GM19455 (cell line): ENCODE results near the gene MAST4.

ENCODE experiments used
- ATAC-seq: cut with Tn5 transposase; IDR thresholded peaks from one replicate; pipeline ENCODE4 v1.9.1; 2021; ENCODE audit not compliant: unreplicated experiment

The MAST4 gene

GRCh38 chr5:66644111-66644510 lies 47.9 kb downstream of the MAST4 start:
- ATAC-seq: no peak

DNA sequence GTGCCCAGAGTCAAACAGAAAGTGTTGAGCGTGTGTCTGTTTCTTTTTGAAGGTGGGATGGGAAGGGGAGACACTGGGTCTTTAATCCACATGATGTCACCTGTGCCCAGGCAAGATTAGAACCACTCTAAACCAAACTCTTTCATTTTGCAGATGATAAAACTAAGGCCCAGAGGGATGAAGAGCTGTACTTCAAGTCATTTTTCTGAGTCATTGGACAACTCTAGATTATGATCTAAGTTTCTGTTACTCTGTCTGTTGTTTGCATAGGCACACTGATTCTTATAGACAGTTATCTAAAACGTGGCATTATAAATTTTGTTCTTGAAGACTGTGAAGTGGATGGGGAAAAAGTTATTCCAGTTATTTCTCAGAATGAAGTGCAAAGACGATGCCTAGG lies 48.8 kb downstream of the MAST4 start:
- ATAC-seq: no peak

- no peak for ATAC-seq
These were observed 50.4 kb downstream of the MAST4 start for GRCh38 chr5:66646570-66646969.

GRCh38 chr5:66647146-66647856 lies 51.1 kb downstream of the MAST4 start:
- no peak for ATAC-seq

DNA sequence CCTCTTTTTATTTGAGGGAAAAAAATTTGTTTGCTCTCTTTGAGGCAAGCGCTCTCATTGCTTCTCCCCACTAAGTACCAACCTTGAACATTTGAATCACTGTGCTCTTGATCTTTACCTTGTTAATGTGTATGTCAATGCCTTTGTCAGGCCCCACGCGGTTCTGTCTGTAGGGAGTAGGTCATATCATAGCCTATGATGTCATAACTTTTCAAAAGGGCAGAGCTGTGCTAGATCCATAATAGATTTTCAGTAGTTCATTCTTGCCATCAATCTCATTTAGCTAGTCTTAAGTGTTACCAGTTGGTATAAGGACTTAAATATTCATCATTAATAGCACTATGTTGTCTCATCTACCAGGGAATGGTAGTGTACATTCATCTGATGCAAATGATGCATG lies 56.6 kb downstream of the MAST4 start:
- ATAC-seq: no peak

DNA sequence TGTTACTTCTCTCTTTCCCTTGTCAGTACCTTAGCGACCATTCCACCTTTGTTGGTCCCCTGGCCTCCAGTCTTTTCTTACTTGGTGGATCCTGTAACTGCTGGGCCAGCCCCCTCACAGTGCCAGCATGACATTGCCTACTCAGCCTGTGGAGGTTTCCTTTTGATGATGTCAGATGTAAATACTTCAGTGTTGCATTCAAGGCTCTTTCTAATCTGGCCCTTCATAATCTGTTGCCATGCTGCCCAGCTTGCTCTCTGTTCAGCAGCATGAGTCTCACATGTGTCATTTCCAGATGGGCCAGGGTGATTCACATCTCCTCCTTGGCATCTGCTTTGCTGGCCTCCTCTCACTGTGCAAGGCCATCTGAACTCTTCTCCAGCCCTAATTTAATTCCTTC lies 57.1 kb downstream of the MAST4 start:
- no peak for ATAC-seq

GRCh38 chr5:66655395-66656324 lies 59.5 kb downstream of the MAST4 start:
- ATAC-seq: no peak

GRCh38 chr5:66658516-66658915 lies 62.3 kb downstream of the MAST4 start:
- ATAC-seq: no peak

- no peak for ATAC-seq
These were observed 63.6 kb downstream of the MAST4 start for GRCh38 chr5:66659780-66660179.

DNA sequence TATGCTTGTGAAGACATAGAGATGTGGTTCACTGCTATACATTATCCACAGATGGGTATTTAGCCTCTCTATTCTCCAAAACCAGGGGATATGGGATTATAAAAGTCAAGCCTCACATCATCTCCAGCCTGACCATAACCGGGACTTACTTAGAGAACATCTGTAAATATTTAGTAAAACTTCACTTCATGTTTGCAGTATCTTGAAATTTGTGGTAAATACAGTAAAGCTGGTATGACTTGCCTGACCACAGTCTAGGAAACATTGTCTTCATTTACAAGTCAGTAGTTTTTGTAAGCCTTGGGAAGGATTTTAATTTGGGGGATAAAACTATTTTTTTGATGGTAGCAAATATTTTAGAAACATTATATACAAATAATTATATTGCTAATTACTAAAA lies 64.2 kb downstream of the MAST4 start:
- ATAC-seq: no peak

DNA sequence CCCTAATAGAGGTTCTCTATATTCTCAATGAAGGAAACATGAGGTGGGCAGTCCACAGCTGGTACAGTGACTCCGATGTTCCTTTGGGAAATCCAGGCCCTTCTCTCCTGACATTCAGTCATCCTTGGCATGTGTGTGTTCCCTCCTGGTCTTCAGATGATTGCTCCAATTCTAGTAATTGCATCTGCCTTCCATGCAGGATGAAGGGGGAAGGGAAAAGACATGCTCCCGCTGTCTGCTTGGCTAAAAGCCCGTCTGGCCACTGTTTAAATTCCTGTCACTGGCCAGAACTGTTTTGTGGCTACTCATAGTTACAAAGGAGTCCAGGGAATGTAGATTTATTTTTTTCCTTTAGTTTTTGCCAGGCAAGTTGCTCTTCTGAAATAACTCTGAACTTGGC lies 65.0 kb downstream of the MAST4 start:
- no peak for ATAC-seq

GRCh38 chr5:66666778-66667177 lies 70.6 kb downstream of the MAST4 start:
- no peak for ATAC-seq

GRCh38 chr5:66669086-66669861 lies 73.1 kb downstream of the MAST4 start:
- ATAC-seq: no peak

GRCh38 chr5:66669862-66670195 lies 73.6 kb downstream of the MAST4 start:
- ATAC-seq: no peak

DNA sequence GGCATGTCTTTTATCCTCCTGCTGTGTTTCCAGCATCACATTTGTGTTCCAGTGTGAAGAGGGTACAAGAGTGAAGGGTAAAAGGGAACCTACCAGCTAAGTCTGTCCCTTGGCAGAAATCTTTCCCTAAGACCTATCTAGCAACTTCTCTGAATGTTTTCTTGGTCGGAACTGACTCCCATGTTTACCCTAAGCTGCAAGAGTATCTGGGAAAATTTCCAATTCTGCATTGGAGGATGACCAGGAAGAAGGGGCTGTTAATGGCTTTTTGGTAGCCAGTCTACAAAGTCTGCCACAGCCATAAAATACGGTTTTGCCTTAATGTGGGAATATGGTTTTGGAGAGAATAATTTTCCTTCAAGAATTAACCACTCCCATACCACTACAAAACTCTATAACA lies 75.1 kb downstream of the MAST4 start:
- ATAC-seq: no peak

GRCh38 chr5:66674802-66675201 lies 78.6 kb downstream of the MAST4 start:
- no peak for ATAC-seq

DNA sequence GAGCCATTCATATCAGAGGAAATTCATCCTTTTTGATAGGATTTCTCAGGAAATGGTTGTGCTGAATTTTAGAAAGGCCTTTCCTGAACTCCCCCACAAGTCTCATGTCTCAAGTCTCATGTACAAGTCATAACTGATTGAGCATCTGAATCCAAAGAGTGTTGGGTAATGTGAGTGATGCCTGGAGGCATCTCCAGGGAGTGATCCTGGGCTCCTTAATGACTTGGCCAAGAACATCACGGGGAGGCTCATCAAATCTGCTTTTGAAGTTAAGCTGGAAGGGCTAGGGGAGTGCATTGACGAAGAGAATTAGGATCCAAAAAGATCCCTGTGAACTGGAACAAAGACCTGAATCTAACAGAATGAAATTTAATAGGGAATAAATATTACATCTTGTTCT lies 79.2 kb downstream of the MAST4 start:
- ATAC-seq: no peak

- no peak for ATAC-seq
These were observed 84.0 kb downstream of the MAST4 start for GRCh38 chr5:66680221-66680620.

DNA sequence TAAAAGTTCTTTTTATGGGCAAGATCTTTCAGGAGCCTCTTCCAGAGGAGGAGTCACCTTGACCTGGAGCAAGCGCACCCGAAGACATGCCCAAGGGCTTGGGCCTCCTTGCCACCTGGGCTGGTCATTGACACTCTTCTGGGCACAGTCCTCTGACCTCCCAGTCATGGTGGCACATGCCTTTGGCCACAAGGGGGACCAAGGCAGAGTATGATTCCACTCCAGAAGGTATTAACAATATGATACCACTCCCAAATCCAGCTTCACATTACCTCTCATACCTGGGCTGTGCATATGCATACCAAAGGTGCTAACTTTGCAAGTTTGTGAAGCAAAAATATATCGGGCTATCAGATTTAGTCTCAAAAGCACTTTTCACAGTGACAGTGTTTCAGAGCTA lies 84.6 kb downstream of the MAST4 start:
- ATAC-seq: no peak

- ATAC-seq: no peak
These were observed 88.5 kb downstream of the MAST4 start for GRCh38 chr5:66684663-66685062.

DNA sequence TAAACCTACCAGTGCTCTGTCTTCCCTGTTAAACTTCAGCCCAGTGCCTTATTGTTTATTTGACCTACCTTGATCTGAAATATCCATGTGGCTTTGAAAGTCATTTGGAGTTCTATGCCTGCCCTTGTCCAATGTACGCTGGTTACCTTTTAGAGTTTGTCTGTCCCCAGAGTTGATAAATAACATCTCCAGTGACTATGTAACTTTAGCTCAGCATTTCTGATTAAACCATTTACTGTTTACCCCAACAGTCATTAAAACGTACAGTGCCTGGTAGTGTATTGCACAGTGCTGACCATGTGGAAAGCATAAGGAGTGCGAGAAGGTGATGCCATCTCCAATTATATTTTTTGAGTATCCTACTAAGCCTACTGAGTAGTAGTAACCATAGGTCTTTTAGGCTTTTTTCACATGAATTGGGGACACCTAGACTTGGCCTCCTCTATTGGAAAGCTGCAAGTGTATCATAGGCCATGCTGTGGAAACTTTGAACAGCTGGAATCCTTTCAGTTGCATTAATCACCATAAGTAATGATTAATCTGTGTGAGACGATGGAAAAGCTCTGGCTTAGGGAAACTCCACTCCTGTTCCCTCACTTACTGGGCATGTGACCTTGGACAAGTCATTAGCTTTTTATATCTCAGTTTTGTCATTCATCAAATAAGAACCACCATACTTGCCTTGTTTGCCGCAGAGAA lies 93.5 kb downstream of the MAST4 start:
- no peak for ATAC-seq
